H9 (cell line): ENCODE results near the gene TNFRSF21. TPM values are rescaled to one million over a fixed set of nuclear protein-coding genes. Genes with fewer than 3 reads are reported as not detected.

Experiments
- DNase-seq: peaks from one replicate; pipeline ENCODE4 v3.0.0-alpha.2; 2017
- H2AFZ ChIP-seq: one replicate; pipeline ENCODE4 v1.6.1; 2013; ENCODE audit warnings: mild to moderate bottlenecking, low read length, control low read depth, moderate library complexity
- H2AK5ac ChIP-seq: 2 replicates; pipeline ENCODE4 v1.6.1; 2013; ENCODE audit warnings: low read length, control low read depth, mixed read lengths; ENCODE audit not compliant: insufficient read length
- H2BK120ac ChIP-seq: one replicate; pipeline ENCODE4 v1.6.1; 2013; ENCODE audit warnings: low read depth, mild to moderate bottlenecking, low read length, control low read depth, inconsistent platforms; ENCODE audit not compliant: poor library complexity, severe bottlenecking
- H2BK12ac ChIP-seq: 2 replicates; pipeline ENCODE4 v1.6.1; 2013; ENCODE audit warnings: low read length, control low read depth, mixed read lengths, low read depth; ENCODE audit not compliant: insufficient read length
- H2BK15ac ChIP-seq: 2 replicates; pipeline ENCODE4 v1.6.1; 2013; ENCODE audit warnings: low read depth, low read length, control low read depth
- H2BK20ac ChIP-seq: one replicate; pipeline ENCODE4 v1.6.1; 2013; ENCODE audit warnings: low read depth, mild to moderate bottlenecking, low read length, control low read depth, inconsistent platforms; ENCODE audit not compliant: poor library complexity, severe bottlenecking
- H2BK5ac ChIP-seq: 2 replicates; pipeline ENCODE4 v1.6.1; 2013; ENCODE audit warnings: low read length, control low read depth, mixed read lengths; ENCODE audit not compliant: insufficient read length
- H3K14ac ChIP-seq: 2 replicates; pipeline ENCODE4 v1.6.1; 2013; ENCODE audit warnings: low read length, control low read depth; ENCODE audit not compliant: insufficient read depth
- H3K18ac ChIP-seq: 2 replicates; pipeline ENCODE4 v1.6.1; 2013; ENCODE audit warnings: low read depth, mild to moderate bottlenecking, mixed read lengths, low read length, control low read depth; ENCODE audit not compliant: insufficient read length
- H3K23ac ChIP-seq: 2 replicates; pipeline ENCODE4 v1.6.1; 2013; ENCODE audit warnings: low read length, control low read depth, mixed read lengths, low read depth; ENCODE audit not compliant: insufficient read length
- H3K23me2 ChIP-seq: 2 replicates; pipeline ENCODE4 v1.6.1; 2013; ENCODE audit warnings: low read depth, mild to moderate bottlenecking, mixed read lengths, low read length, control low read depth; ENCODE audit not compliant: insufficient read length, poor library complexity, severe bottlenecking
- H3K27ac ChIP-seq: 2 replicates; pipeline ENCODE4 v1.5.1; 2013; ENCODE audit warnings: low read length, control low read depth, mixed read lengths, low read depth; ENCODE audit not compliant: insufficient read length
- H3K27me3 ChIP-seq: 2 replicates; pipeline ENCODE4 v1.6.1; 2013; ENCODE audit warnings: low read length, control low read depth, inconsistent platforms; ENCODE audit not compliant: insufficient read depth
- H3K4ac ChIP-seq: 2 replicates; pipeline ENCODE4 v1.6.1; 2013; ENCODE audit warnings: low read depth, mild to moderate bottlenecking, control low read depth, inconsistent platforms, low read length, moderate library complexity
- H3K4me1 ChIP-seq: 2 replicates; pipeline ENCODE4 v1.6.1; 2013; ENCODE audit warnings: low read length, control low read depth, inconsistent platforms; ENCODE audit not compliant: insufficient read depth
- H3K4me2 ChIP-seq: 2 replicates; pipeline ENCODE4 v1.6.1; 2013; ENCODE audit warnings: low read length, control low read depth, mixed read lengths; ENCODE audit not compliant: insufficient read length, insufficient read depth
- H3K56ac ChIP-seq: 2 replicates; pipeline ENCODE4 v1.6.1; 2013; ENCODE audit warnings: low read depth, mild to moderate bottlenecking, mixed read lengths, low read length, control low read depth; ENCODE audit not compliant: insufficient read length
- H3K79me1 ChIP-seq: 2 replicates; pipeline ENCODE4 v1.6.1; 2013; ENCODE audit warnings: low read depth, mild to moderate bottlenecking, moderate library complexity, low read length, control low read depth, inconsistent platforms; ENCODE audit not compliant: insufficient read depth, poor library complexity, severe bottlenecking
- H3K79me2 ChIP-seq: 2 replicates; pipeline ENCODE4 v1.6.1; 2013; ENCODE audit warnings: low read length, control low read depth, inconsistent platforms; ENCODE audit not compliant: insufficient read depth
- H3K9ac ChIP-seq: 2 replicates; pipeline ENCODE4 v1.6.1; 2013; ENCODE audit warnings: low read length, control low read depth, mixed read lengths; ENCODE audit not compliant: insufficient read length; ENCODE audit errors: extremely low read depth
- H3K9me3 ChIP-seq: one replicate; pipeline ENCODE4 v1.6.1; 2013; ENCODE audit warnings: low read depth, low read length, inconsistent platforms; ENCODE audit not compliant: control insufficient read depth
- H3T11ph ChIP-seq: one replicate; pipeline ENCODE4 v1.6.1; 2013; ENCODE audit warnings: mild to moderate bottlenecking, low read length, control low read depth, inconsistent platforms
- H4K20me1 ChIP-seq: one replicate; pipeline ENCODE4 v1.6.1; 2013; ENCODE audit not compliant: control insufficient read depth, insufficient read length, insufficient read depth
- H4K5ac ChIP-seq: 2 replicates; pipeline ENCODE4 v1.6.1; 2013; ENCODE audit warnings: low read depth, mild to moderate bottlenecking, mixed read lengths, low read length, control low read depth; ENCODE audit not compliant: insufficient read length
- H4K8ac ChIP-seq: replicated peaks from 2 replicates; pipeline ENCODE4 v1.6.1; 2013; ENCODE audit warnings: low read length, control low read depth, mixed read lengths, low read depth; ENCODE audit not compliant: insufficient read length
- H4K91ac ChIP-seq: 2 replicates; pipeline ENCODE4 v1.6.1; 2013; ENCODE audit warnings: low read depth, mild to moderate bottlenecking, moderate library complexity, mixed read lengths, low read length, control low read depth; ENCODE audit not compliant: insufficient read length
- H3K27ac Mint-ChIP-seq, 3 experiments: 2 replicates in 2 of 3; 3 replicates in 1 of 3; pipeline ENCODE4 v1.8.0; 2020 to 2021; ENCODE audit warnings: mixed read lengths in 3 of 3, mild to moderate bottlenecking in 1 of 3, moderate library complexity in 1 of 3
- H3K27me3 Mint-ChIP-seq: 2 replicates; pipeline ENCODE4 v1.8.0; 2021; ENCODE audit warnings: low read depth, mild to moderate bottlenecking, moderate library complexity, mixed read lengths
- H3K36me3 Mint-ChIP-seq, 3 experiments: 2 replicates in 2 of 3; 3 replicates in 1 of 3; pipeline ENCODE4 v1.8.0; 2020 to 2021; ENCODE audit warnings: low read depth in 3 of 3, mixed read lengths in 3 of 3; ENCODE audit not compliant: insufficient read depth in 1 of 3
- H3K4me1 Mint-ChIP-seq, 2 experiments: 2 replicates each; pipeline ENCODE4 v1.8.0; 2020; ENCODE audit warnings: mixed read lengths in 2 of 2
- H3K4me3 Mint-ChIP-seq, 2 experiments: 2 replicates in 1 of 2; 3 replicates in 1 of 2; pipeline ENCODE4 v1.8.0; 2020 to 2021; ENCODE audit warnings: mild to moderate bottlenecking in 2 of 2, mixed read lengths in 2 of 2, moderate library complexity in 1 of 2
- H3K9me3 Mint-ChIP-seq, 2 experiments: 2 replicates in 1 of 2; 3 replicates in 1 of 2; pipeline ENCODE4 v1.8.0; 2020; ENCODE audit warnings: mild to moderate bottlenecking in 2 of 2, mixed read lengths in 2 of 2, moderate library complexity in 1 of 2
- CTCF ChIP-seq: fragments of 200-600 bp; sonication (generic); conservative IDR thresholded peaks from 3 replicates; pipeline ENCODE4 v1.8.0; 2021; ENCODE audit warnings: antibody characterized with exemption, mild to moderate bottlenecking
- WGBS: extraction: QIAGEN DNeasy Blood & Tissue Kit; methylation state at CpG from one replicate; pipeline ENCODE4 v1.1.7; 2013; ENCODE audit warnings: missing lambda C conversion rate, low lambda C conversion rate, mixed read lengths; ENCODE audit not compliant: insufficient read length; ENCODE audit errors: extremely low coverage; 5-methylcytosine and 5-hydroxymethylcytosine counted together
- total RNA-seq: library from RNA; stranded (reverse); gene quantifications from 2 replicates; pipeline ENCODE4 v1.2.1, GENCODE V29; 2021

TNFRSF21 gene
- total RNA-seq, 1 experiment from 2014 or later: 39.1 TPM

DNA sequence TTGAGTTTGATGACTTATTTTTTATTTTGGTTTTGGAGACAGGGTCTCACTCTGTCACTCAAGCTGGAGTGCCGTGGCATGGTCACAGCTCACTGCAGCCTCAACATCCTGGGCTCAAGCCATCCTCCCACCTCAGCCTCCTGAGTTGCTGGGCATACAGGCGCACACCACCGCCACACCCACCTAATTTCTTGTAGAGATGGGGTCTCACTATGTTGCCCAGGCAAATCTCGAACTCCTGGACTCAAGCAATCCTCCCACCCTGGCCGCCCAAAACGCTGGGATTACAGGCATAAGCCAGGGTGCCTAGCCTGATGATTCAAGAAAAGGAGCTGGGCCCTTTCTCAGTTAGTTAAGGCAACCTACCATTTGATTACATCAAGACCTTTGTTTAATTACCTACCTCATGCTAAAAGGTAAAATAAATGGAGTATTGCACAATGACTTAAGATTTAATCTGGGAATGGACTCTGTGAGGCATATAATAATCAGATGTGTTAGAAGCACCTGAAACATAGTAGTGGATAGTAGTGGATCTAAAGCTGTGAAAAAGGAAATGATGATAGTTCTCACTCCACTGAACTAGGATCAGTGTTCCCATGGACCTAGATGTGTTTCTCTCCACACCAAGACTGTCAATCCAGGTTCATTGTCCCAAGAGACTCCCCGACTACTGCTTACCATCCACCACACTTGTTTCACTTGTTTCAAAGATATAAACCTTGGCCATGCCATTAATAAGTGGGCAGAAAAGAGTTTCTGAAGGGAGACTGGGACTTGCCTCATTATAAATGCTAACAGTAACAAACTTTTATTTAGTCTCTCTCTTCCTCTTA lies 2.1 kb downstream of the TNFRSF21 start:
- H3K27me3 ChIP-seq: no peaks in the 10 kb centered on the region
- no peak overlapping the region for H4K5ac ChIP-seq
- no peak overlapping the region for H4K91ac ChIP-seq
- H3K27me3 Mint-ChIP-seq: no peaks in the 10 kb centered on the region
- H3K4me1 Mint-ChIP-seq: peaks cover 36 to 40% of the 10 kb centered on the region in 2 experiments
- H3K4me3 Mint-ChIP-seq: peak overlapping the region; percentile 91 to 96
- H3K23me2 ChIP-seq: peaks cover 7% of the 10 kb centered on the region
- no peak overlapping the region for H3T11ph ChIP-seq
- H3K14ac ChIP-seq: no peak overlapping the region; the same call in 1 of the 2 replicates
- peaks cover 5% of the 10 kb centered on the region in 2 experiments for H3K9me3 Mint-ChIP-seq
- no peak overlapping the region for H2AFZ ChIP-seq
- H2BK120ac ChIP-seq: no peak overlapping the region
- no peak overlapping the region for H2AK5ac ChIP-seq
- no peak overlapping the region for H2BK20ac ChIP-seq
- H3K9ac ChIP-seq: peak overlapping the region; percentile 73
- H2BK5ac ChIP-seq: no peak overlapping the region
- H3K27ac ChIP-seq: no peak overlapping the region
- no peaks in the 10 kb centered on the region for H4K20me1 ChIP-seq
- no peak overlapping the region for H2BK12ac ChIP-seq
- H4K8ac ChIP-seq: no peak overlapping the region
- peak overlapping the region; percentile 99 for H3K4me2 ChIP-seq
- no peak overlapping the region for H3K4ac ChIP-seq
- 0 out of 7 replicates have a peak overlapping the region, but pooled peaks of 1 of the 3 experiments have one; percentile 25 for H3K27ac Mint-ChIP-seq
- no peak overlapping the region for H2BK15ac ChIP-seq
- H3K18ac ChIP-seq: no peak overlapping the region
- H3K36me3 Mint-ChIP-seq: peaks cover 2 to 9% (median 9%) of the 10 kb centered on the region in 3 experiments; a peak in 6 of 7 replicates
- H3K79me1 ChIP-seq: no peaks in the 10 kb centered on the region
- H3K23ac ChIP-seq: no peak overlapping the region
- no peaks in the 10 kb centered on the region for H3K9me3 ChIP-seq
- no peak overlapping the region for H3K56ac ChIP-seq
- no peak for TF ChIP-seq CTCF
- DNase-seq: no peak
- peaks cover 3% of the 10 kb centered on the region; the same call in 1 of the 2 replicates for H3K4me1 ChIP-seq
- WGBS: no CpG with 5 or more reads among the region's 7 CpGs
- peaks cover 46% of the 10 kb centered on the region for H3K79me2 ChIP-seq
